GM23248 (cell line): Measurements from ENCODE around the gene NSMCE3. TPM values are rescaled to one million over a fixed set of nuclear protein-coding genes. Genes with fewer than 3 reads are reported as not detected.

ENCODE experiments used
- DNase-seq: peaks from one replicate; pipeline ENCODE4 v3.0.0-alpha.2; 2015
- H2AFZ ChIP-seq: fragments of 200-600 bp; sonication (generic); 2 replicates; pipeline ENCODE4 v1.6.1; 2016; ENCODE audit warnings: antibody characterized with exemption
- H3F3A ChIP-seq: fragments of 200-600 bp; sonication (generic); 2 replicates; pipeline ENCODE4 v1.6.1; 2016; ENCODE audit warnings: mild to moderate bottlenecking, antibody characterized with exemption, mixed run types; ENCODE audit not compliant: insufficient read depth
- H3K27ac ChIP-seq: fragments of 200-600 bp; sonication (generic); 2 replicates; pipeline ENCODE4 v1.5.1; 2016; ENCODE audit warnings: mild to moderate bottlenecking
- H3K27me3 ChIP-seq: fragments of 200-600 bp; sonication (generic); replicated peaks from 2 replicates; pipeline ENCODE4 v1.6.1; 2016; ENCODE audit warnings: mild to moderate bottlenecking; ENCODE audit not compliant: insufficient read depth
- H3K36me3 ChIP-seq: fragments of 200-600 bp; sonication (generic); 2 replicates; pipeline ENCODE4 v1.6.1; 2016; ENCODE audit warnings: low read depth, mild to moderate bottlenecking
- H3K4me1 ChIP-seq: fragments of 200-600 bp; sonication (generic); 2 replicates; pipeline ENCODE4 v1.6.1; 2016; ENCODE audit warnings: mild to moderate bottlenecking; ENCODE audit not compliant: insufficient read depth
- H3K4me2 ChIP-seq: fragments of 200-600 bp; sonication (generic); one replicate; pipeline ENCODE4 v1.6.1; 2016; ENCODE audit warnings: mild to moderate bottlenecking; ENCODE audit not compliant: unreplicated experiment
- H3K4me3 ChIP-seq: fragments of 200-600 bp; sonication (generic); 2 replicates; pipeline ENCODE4 v1.5.1; 2016; ENCODE audit warnings: mild to moderate bottlenecking
- H3K79me2 ChIP-seq: fragments of 200-600 bp; sonication (generic); 2 replicates; pipeline ENCODE4 v1.6.1; 2016; ENCODE audit warnings: mild to moderate bottlenecking; ENCODE audit not compliant: insufficient read depth
- H3K9ac ChIP-seq: fragments of 200-600 bp; sonication (generic); 2 replicates; pipeline ENCODE4 v1.6.1; 2016; ENCODE audit warnings: mild to moderate bottlenecking
- H3K9me2 ChIP-seq: fragments of 200-600 bp; sonication (generic); 2 replicates; pipeline ENCODE4 v1.6.1; 2016; ENCODE audit warnings: mixed run types, mild to moderate bottlenecking, moderate library complexity; ENCODE audit not compliant: insufficient read depth
- H3K9me3 ChIP-seq: fragments of 200-600 bp; sonication (generic); one replicate; pipeline ENCODE4 v1.6.1; 2017; ENCODE audit warnings: low read depth
- H4K20me1 ChIP-seq: fragments of 200-600 bp; sonication (generic); 2 replicates; pipeline ENCODE4 v1.6.0; 2016; ENCODE audit not compliant: insufficient read depth
- EZH2 ChIP-seq: fragments of 200-600 bp; sonication (generic); IDR thresholded peaks from 2 replicates; pipeline ENCODE4 v1.6.1; 2018; ENCODE audit warnings: antibody characterized with exemption, mild to moderate bottlenecking; ENCODE audit not compliant: insufficient read depth, poor library complexity, severe bottlenecking
- EZH2phosphoT487 ChIP-seq: fragments of 200-600 bp; sonication (generic); IDR thresholded peaks from 2 replicates; pipeline ENCODE4 v1.6.1; 2018; ENCODE audit warnings: antibody characterized with exemption, moderate library complexity, mild to moderate bottlenecking, low read depth; ENCODE audit not compliant: insufficient read depth
- WGBS, 2 experiments: methylation state at CpG; one replicate each; pipeline ENCODE4 v1.1.6; 2015 to 2017; ENCODE audit warnings: low lambda C conversion rate in 2 of 2, low coverage in 1 of 2; ENCODE audit errors: missing lambda C conversion rate in 2 of 2; 5-methylcytosine and 5-hydroxymethylcytosine counted together
- in situ Hi-C: fragments of 300-500 bp; cut with MboI; formaldehyde crosslinking; loops from 2 replicates; pipeline ENCODE4 v1.15.0; 2020
- polyA plus RNA-seq: library from polyadenylated mRNA; unstranded; fragments of >200 nt; fragmentation: Nextera tagmentation; extraction: Ambion mirVana; gene quantifications from 2 replicates; pipeline ENCODE4 v1.2.1, GENCODE V29; 2016
- total RNA-seq: library from RNA; depleted of rRNA; stranded (reverse); fragments of >200 nt; shearing (Covaris generic); gene quantifications from 2 replicates; pipeline ENCODE4 v1.2.3, GENCODE V29; 2014

NSMCE3 gene
- total and polyA plus RNA-seq, 2 experiments from 2014 or later: 9.2 to 10.2 TPM

GRCh38 chr15:29262738-29263137 is 6.9 kb downstream of the NSMCE3 start:
- Histone ChIP-seq H3K9me2 (no peaks in the 10 kb centered on the region), H3K9ac (no peak overlapping the region), H3K4me2 (no peak overlapping the region), H3K27me3 (no peaks in the 10 kb centered on the region), H3K27ac (no peak overlapping the region), H3K4me3 (no peak overlapping the region), H2AFZ (no peak overlapping the region), H3K36me3 (no peaks in the 10 kb centered on the region), H3K79me2 (peaks cover 11% of the 10 kb centered on the region), H3K4me1 (peaks cover 8% of the 10 kb centered on the region), H3K9me3 (no peaks in the 10 kb centered on the region), H3F3A (no peaks in the 10 kb centered on the region), H4K20me1 (peaks cover under 1% of the 10 kb centered on the region; the same call in 1 of the 2 replicates)
- TF ChIP-seq EZH2: no peak
- no peak for TF ChIP-seq EZH2phosphoT487
- WGBS, 2 experiments: 44 to 50% methylated on average over 2 of the region's 2 CpGs
- in situ Hi-C loops: no loop called here
- DNase-seq: no peak

- Histone ChIP-seq H3K9me2 (no peaks in the 10 kb centered on the region), H3K27ac (no peak overlapping the region), H3K79me2 (no peaks in the 10 kb centered on the region), H4K20me1 (no peaks in the 10 kb centered on the region), H3K36me3 (no peaks in the 10 kb centered on the region), H3K27me3 (no peaks in the 10 kb centered on the region), H3K9ac (no peak overlapping the region), H3F3A (no peaks in the 10 kb centered on the region), H3K4me2 (no peak overlapping the region), H2AFZ (no peak overlapping the region), H3K4me3 (no peak overlapping the region), H3K9me3 (no peaks in the 10 kb centered on the region), H3K4me1 (no peaks in the 10 kb centered on the region)
- in situ Hi-C loops: no loop called here
- 62 to 70% methylated on average over 6 of the region's 6 CpGs for WGBS, 2 experiments
- no peak for DNase-seq
- TF ChIP-seq EZH2phosphoT487 (no peak), EZH2 (no peak)
Measured at GRCh38 chr15:29260896-29261295, 8.7 kb downstream of the NSMCE3 start.

- H3K9me2 ChIP-seq: no peaks in the 10 kb centered on the region
- H3K79me2 ChIP-seq: no peaks in the 10 kb centered on the region
- DNase-seq: no peak
- H3K9ac ChIP-seq: no peak overlapping the region
- H3F3A ChIP-seq: no peaks in the 10 kb centered on the region
- H3K4me2 ChIP-seq: no peak overlapping the region
- no peaks in the 10 kb centered on the region for H3K27me3 ChIP-seq
- in situ Hi-C loops: no loop called here
- H3K4me3 ChIP-seq: no peak overlapping the region
- TF ChIP-seq EZH2phosphoT487: no peak
- TF ChIP-seq EZH2: no peak
- H3K36me3 ChIP-seq: no peaks in the 10 kb centered on the region
- H3K4me1 ChIP-seq: no peaks in the 10 kb centered on the region
- no peak overlapping the region for H3K27ac ChIP-seq
- 0 to 5% methylated on average over 1 of the region's 1 CpG for WGBS, 2 experiments
- no peak overlapping the region for H2AFZ ChIP-seq
- H4K20me1 ChIP-seq: no peaks in the 10 kb centered on the region
- no peaks in the 10 kb centered on the region for H3K9me3 ChIP-seq
Measured at GRCh38 chr15:29259233-29259632, 10.4 kb downstream of the NSMCE3 start.

DNA sequence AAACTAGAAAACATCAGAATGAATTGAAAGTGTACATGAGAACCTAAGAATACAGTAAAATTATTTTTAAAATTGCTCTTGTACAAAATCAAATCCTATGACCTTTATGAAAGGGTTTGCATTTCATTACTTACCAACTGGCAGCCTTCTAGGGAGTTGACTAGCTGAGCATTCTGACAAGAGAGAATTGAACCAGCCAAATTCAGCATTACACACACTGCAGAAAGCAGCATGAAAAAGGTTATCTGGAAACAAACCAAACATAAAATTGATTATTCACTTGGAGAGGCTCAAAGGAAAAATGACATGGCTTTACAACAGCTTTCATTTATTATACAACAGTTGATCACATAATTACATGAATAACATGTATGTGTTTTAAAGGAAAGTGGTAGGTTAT is 17.4 kb downstream of the NSMCE3 start:
- Histone ChIP-seq H4K20me1 (no peaks in the 10 kb centered on the region), H3K27ac (no peak overlapping the region), H3F3A (no peaks in the 10 kb centered on the region), H3K79me2 (no peaks in the 10 kb centered on the region), H3K4me1 (no peaks in the 10 kb centered on the region), H3K4me3 (no peak overlapping the region), H3K27me3 (no peaks in the 10 kb centered on the region), H3K36me3 (no peaks in the 10 kb centered on the region), H3K4me2 (no peak overlapping the region), H3K9me2 (no peaks in the 10 kb centered on the region), H3K9me3 (no peaks in the 10 kb centered on the region), H3K9ac (no peak overlapping the region), H2AFZ (no peak overlapping the region)
- TF ChIP-seq EZH2 (no peak), EZH2phosphoT487 (no peak)
- no peak for DNase-seq
- in situ Hi-C loops: no loop called here

DNA sequence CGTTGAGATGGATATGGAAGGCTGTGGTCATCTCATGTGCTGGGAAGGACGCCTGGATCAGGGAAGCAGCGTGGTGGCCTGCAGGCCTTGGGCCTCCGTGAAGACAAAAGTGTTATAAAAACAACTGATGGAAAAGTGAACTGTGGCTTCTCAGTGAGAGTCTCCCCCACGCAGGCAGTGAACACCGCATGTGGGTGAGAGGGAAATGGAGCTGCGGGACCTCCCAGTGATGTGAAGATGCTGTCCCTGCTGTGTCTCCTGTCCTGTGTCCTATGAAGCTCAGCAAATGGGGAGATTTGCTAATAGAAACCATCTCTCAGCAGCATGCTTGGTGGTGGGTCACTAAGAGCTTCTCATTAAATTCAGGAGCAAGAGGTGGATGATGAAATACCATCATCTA is 25.1 kb downstream of the NSMCE3 start:
- Histone ChIP-seq H3K4me2 (no peak overlapping the region), H3K27ac (no peak overlapping the region), H3K79me2 (no peaks in the 10 kb centered on the region), H3K27me3 (0 out of 2 replicates have a peak, but pooled peaks cover 3% of the 10 kb centered on the region), H4K20me1 (no peaks in the 10 kb centered on the region), H2AFZ (no peak overlapping the region), H3K9me2 (no peaks in the 10 kb centered on the region), H3K4me3 (no peak overlapping the region), H3K4me1 (no peaks in the 10 kb centered on the region), H3K9ac (no peak overlapping the region), H3K36me3 (no peaks in the 10 kb centered on the region), H3K9me3 (no peaks in the 10 kb centered on the region), H3F3A (no peaks in the 10 kb centered on the region)
- no peak for TF ChIP-seq EZH2
- no peak for TF ChIP-seq EZH2phosphoT487
- 38 to 40% methylated on average over 7 of the region's 7 CpGs for WGBS, 2 experiments
- no peak for DNase-seq
- in situ Hi-C loops: no loop called here
